Activated CD4-positive, alpha-beta T cell treated with anti-CD3 and anti-CD28 coated beads for 1 hour (primary cell): ENCODE results near the gene CASP12.
"Not testable (repeated sequence)": the region's sequence is repeated elsewhere in the genome, so short reads cannot be mapped to it uniquely, and the experiment has no call there.

ENCODE experiments used
- DNase-seq: peaks from one replicate; pipeline ENCODE4 v3.0.0-alpha.2; 2020

Gene CASP12

GRCh38 chr11:104897891-104898684, at the start of gene CASP12:
Gene CASP12 (minus strand): TSS chr11:104898460.
- no peak for DNase-seq

- no peak for DNase-seq
These were observed 48.6 kb upstream of the CASP12 start for GRCh38 chr11:104946907-104947306.

GRCh38 chr11:104944076-104944475, 45.8 kb upstream of the CASP12 start:
- DNase-seq = no peak

DNA sequence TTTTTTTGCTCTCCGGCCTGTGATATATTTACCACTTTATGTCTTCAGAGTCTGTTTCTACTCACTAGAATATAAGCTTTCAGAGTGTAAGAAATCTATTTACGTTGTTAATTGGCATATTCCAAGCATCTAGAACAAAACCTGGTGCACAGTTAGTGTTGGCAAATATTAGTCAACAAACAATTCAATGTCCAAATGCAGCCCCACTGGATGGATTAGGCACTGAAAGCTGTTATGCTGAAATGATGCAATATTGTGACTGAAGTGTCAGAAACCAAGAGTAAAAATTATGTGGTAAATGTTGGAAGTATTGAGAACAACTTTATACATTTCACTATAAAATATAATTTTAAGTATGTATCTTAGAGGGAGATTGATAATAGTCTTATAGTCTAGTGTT, 45.3 kb upstream of the CASP12 start:
- no peak for DNase-seq

- DNase-seq = no peak
These were observed 36.3 kb upstream of the CASP12 start for GRCh38 chr11:104934594-104934993.

DNA sequence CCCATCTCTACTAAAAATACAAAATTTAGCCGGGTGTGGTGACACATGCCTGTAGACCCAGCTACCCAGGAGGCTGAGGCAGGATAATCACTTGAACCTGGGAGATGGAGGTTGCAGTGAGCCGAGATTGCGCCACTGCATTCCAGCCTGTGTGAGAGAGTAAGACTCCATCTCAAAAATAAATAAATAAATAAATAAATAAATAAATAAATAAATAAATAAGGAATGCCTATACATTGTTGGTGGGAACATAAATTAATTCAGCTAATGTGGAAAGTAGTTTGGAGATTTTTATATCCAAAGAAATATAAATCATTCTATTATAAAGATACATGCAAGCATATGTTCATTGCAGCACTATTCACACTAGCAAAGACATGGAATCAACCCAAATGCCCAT, 35.8 kb upstream of the CASP12 start:
- not testable (repeated sequence) for DNase-seq

DNA sequence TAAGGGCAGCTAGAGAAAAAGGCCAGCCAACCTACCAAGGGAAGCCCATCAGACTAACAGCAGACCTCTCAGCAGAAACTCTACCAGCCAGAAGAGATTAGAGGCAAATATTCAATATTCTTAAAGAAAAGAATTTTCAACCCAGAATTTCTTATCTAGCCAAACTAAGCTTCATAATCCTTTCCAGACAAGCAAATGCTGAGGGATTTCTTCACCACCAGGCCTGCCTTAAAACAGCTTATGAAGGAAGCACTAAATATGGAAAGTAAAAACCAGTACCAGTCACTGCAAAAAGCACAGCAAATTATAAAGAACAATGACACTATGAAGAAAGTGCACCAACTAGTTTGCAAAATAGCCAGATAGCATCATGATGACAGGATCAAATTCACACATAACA, 30.6 kb upstream of the CASP12 start:
- no peak for DNase-seq

DNA sequence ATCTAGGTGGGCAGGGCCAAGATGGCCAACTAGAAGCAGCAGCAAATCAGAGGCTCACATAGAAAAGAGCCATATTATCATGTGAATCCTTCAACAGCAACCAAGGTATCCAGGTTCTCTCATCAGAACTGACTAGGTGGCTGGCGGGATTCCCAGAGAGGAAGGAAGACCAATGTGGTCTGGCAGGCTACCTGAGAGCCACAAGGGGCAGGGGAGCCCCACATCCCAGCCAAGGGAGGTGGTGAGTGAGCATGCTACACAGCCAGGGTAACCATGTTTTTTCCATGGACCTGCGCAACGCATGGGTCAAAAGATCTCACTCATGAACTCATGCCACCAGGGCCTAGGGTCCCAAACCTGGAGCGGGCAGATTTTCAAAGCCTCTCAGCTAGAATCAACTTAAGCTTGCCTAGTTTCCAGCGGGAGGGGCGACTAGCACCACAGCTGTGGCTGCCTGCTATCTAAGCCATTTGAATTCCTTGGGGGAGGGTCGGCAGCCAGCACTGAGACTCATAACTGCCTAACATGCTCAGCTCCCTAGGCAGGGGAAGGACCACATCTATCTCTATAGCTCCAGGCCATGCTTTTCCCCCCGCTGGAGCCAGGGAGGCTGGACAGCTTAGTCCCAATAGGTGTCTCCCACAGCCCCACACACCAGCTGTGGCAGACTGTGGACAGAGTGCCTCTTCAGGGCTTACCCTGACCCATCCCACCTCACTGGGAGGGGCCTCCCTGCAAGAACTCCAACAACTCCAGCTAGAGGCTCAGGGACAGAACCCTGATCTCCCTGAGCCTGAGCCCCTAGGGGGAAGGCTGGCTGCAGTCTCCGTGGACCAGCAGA, 28.7 kb upstream of the CASP12 start:
- no peak for DNase-seq

- DNase-seq = no peak
These were observed 27.6 kb upstream of the CASP12 start for GRCh38 chr11:104925850-104926249.

- DNase-seq = no peak
These were observed 20.0 kb upstream of the CASP12 start for GRCh38 chr11:104918113-104918824.

- no peak for DNase-seq
These were observed 19.2 kb upstream of the CASP12 start for GRCh38 chr11:104917271-104918112.

DNA sequence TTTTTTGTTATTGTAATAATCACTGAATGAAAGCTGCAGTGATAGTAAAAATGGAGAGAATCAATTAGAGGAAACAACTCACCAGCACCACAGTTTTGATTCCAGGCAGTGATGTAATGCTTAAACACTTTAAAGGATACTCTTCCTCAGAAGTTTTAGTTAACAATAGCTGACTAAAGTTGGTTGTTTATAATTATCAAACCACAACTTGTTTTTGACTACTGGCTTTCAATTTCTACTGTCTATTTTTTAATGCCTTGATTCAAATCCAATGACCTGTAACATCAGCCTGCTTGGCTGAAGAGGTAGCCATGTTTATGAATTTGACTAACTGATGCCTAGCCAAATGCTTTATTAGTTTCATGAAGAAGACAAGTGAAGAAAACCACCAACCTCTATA, 18.2 kb upstream of the CASP12 start:
- no peak for DNase-seq

GRCh38 chr11:104912102-104912501, 13.8 kb upstream of the CASP12 start:
- no peak for DNase-seq

- DNase-seq = no peak
These were observed 9.9 kb upstream of the CASP12 start for GRCh38 chr11:104908186-104908531.

DNA sequence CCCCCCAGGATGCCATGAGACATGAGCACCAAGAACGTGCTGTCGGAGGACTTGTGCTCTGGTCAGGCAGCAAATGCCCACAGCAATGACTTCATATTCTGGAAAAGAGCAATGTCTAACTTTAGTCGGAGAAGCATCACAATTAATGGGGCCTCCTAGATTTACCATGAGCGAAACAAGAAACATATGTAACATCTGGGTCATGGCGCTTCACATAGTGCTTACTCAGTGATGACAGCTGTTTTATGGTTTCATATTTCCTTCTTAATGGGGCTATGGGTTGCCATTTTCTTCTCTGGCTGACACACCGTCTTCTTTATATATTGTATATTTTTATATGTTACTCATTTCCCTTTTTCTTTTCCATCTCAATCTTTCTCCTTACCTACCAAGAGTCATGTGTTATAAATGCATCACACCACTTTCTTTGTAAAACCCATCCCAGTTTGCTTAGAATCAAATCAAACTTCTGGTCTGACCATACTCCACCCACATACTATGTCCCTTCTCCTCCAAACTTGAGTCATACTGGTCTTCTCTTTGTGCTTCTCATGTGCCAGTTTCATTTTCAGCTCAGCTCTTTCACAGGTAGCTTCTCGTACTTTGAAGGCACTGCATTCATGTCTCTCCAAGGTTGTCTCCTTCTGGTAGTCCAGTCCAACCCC, 9.4 kb upstream of the CASP12 start:
- no peak for DNase-seq

DNA sequence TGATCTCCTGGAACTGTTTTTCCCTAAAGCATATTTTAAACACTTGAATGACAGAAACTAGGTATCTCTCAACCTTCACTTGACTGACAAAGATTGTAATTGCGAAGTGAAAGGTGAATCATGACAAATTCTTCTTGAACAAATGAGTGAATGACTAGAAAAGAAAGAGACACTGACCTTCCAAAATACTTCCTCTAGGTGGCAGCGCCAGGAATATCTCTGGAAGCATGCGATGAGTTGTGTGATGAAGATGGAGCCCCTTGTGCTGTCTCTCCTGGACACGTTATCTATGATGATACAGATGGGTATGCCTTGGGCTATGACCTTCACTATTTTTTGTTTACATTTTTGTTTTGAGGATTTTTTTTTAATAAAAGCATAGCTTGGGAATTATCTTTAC, 7.0 kb upstream of the CASP12 start:
- DNase-seq = no peak

DNA sequence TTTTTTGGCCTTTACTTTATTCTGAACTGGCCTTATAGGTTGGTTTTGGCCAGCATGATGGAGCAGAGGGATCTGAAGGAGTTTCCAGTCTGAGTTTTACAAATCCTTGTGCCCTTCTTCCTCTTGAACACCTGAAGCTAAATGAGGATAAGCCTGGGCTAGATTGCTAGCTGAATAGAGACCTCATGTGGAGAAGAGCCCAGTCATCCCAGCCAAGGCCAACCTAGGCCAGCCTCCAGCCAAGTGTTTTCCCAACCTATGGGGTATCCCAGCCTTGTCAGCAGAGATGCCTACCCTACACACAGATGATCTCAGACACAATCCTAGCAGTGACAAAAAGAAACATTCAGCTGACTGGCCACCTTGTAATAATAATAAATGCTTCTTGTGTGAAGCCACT, 966 bp upstream of the CASP12 start:
- no peak for DNase-seq

- no peak for DNase-seq
These were observed 389 bp upstream of the CASP12 start for GRCh38 chr11:104898685-104899013.

DNA sequence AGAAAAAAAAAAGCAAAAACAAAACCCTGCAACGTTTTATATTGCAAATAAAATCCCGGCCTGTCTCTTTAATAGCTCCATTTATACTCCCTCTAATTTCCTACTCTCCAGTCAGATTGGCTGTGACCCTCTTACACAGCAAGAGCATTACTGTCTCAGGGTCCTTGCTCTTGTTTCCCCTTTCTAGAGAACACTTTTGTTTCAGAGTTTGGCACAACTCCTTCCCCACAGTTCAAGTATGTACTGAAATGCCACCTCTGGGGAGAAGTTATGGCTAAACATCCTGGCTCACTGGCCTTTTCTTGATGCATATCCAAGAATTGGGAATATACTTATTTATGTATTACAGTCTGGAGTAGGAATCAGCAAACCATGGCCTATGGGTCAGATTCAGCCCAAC, 2.6 kb downstream of the CASP12 start:
- DNase-seq = no peak

DNA sequence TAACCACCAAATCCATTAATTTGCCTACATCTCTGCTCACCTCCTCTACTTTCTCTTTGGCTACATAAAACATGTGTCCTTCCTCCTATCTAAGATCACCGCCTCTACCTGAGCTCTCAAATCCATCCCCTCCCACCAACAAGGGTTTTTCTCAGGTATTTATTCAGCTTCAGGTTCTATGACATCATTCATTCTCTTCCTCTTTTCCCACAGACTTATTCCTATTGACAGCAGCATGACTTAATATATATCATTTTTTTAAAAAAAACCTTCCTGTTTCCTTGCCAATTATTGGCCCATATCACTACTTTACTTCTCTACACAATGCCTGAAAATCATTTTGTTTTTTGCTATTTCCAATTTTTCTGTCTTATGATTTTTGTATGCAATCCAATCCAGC, 4.4 kb downstream of the CASP12 start:
- no peak for DNase-seq

DNA sequence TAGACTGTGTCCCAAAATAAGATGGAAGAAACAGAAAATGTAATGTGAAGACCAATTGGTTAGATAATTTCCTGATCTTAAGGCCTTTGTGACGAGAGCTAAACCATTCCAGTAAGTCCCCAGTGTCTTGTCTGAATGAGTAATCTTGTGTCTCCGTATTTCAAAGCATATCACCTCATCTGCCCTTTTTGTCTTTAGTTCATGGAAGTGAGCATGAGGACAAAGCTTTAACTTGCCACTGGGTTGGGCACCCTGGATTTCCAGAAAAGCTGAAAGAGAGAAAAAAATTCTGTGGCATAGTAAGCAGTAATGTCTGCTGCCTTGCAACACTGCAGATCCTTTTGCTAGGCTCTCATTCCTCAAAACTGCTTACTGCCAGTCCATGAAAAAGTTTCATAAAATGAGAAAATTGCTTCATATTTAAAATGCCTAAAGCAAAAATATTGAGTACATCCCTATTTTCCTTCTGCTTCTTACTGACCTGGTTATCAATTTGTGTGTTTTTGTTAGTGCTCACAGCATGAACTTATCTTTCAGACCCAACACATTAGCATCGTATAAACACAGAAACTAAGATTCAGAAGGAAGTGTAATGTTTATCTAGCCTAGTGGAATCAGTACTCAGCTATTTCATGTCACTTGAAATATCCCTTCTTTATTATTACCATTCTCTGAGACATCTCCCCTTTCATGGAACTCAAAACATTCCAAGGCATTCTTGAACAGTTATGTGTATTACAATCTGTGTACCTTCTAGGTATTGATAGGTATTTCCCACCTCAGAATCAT, 5.3 kb downstream of the CASP12 start:
- DNase-seq = no peak

DNA sequence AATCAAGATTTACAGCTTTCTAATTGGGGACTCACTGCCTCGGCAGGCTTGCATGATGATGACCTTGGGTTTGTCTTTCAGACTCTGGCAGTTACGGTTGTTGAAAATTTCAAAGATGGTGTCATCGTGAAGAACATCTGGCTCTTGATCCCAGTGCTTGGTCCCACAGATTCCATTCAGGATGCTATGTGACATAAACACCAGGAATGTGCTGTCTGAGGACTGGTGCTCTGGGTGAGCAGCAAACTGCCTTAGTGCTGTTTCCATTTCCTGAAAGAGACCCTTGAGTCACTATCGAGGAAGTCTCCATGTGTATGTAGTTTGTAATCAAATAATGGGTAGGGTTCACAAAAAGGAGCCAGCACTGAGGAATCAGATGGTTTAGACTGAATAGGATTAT, 7.1 kb downstream of the CASP12 start:
- DNase-seq = no peak
